ENCODE measurements around the gene STK32B. TPM values are rescaled to one million over a fixed set of nuclear protein-coding genes. Genes with fewer than 3 reads are reported as not detected.
A peak's percentile ranks its signal among the peaks of the same experiment; 100 is the strongest.

STK32B gene
- total and polyA plus RNA-seq, 12 donors, result 0.16 to 6.8 (median 0.52) TPM

DNA sequence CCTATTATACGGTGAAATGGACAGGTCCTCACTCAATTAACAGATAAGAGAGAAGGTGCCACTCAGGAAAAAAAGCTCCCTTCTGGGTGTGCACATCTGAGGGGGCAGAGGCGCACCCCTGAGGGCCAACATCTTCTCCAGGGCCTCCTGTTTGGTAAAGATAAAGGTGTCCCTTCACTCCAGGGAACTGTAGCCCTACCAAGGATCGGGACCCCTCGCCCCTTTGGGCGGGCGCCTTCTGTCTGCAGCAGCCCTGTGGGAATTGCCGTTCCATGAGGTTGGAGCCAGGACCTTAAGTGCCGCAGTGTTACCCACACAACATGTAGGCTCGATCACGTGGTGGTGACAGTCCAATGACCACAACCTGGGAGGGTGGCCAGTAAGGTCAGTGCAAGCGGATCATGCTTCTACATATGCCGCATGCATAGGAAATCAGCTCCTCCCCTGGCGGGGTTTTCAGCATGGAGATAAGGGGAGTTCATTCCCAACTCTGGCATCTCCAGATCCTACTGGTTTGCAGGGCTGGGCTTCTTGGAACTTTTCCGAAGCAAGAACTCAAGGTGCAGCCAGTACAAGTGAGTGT, 403.8 kb downstream of the STK32B start:
- Histone ChIP-seq H3K27me3 (no peaks in the 10 kb centered on the region), H3K4me3 (no peak overlapping the region), H3K9me3 (replicated peaks in 1 of 3) (no peaks in the 10 kb centered on the region), H3K36me3 (replicated peaks in 1 of 2) (no peaks in the 10 kb centered on the region), H3K4me1 (replicated peaks in 1 of 2) (no peaks in the 10 kb centered on the region), H3K27ac (no peak overlapping the region)
- WGBS, 4 donors, result 89 to 95% (median 90%) methylated on average over 9 to 14 of the region's 14 CpGs
- TF ChIP-seq, protein P1, sequence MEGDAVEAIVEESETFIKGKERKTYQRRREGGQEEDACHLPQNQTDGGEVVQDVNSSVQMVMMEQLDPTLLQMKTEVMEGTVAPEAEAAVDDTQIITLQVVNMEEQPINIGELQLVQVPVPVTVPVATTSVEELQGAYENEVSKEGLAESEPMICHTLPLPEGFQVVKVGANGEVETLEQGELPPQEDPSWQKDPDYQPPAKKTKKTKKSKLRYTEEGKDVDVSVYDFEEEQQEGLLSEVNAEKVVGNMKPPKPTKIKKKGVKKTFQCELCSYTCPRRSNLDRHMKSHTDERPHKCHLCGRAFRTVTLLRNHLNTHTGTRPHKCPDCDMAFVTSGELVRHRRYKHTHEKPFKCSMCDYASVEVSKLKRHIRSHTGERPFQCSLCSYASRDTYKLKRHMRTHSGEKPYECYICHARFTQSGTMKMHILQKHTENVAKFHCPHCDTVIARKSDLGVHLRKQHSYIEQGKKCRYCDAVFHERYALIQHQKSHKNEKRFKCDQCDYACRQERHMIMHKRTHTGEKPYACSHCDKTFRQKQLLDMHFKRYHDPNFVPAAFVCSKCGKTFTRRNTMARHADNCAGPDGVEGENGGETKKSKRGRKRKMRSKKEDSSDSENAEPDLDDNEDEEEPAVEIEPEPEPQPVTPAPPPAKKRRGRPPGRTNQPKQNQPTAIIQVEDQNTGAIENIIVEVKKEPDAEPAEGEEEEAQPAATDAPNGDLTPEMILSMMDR (IDR thresholded peaks at IDR 0.05), result no peak
- no peak for TF ChIP-seq POLR2A (IDR thresholded peaks at IDR 0.05)
- intact Hi-C loops (cut with DNase I), result no loop called here
- no peak for DNase-seq

DNA sequence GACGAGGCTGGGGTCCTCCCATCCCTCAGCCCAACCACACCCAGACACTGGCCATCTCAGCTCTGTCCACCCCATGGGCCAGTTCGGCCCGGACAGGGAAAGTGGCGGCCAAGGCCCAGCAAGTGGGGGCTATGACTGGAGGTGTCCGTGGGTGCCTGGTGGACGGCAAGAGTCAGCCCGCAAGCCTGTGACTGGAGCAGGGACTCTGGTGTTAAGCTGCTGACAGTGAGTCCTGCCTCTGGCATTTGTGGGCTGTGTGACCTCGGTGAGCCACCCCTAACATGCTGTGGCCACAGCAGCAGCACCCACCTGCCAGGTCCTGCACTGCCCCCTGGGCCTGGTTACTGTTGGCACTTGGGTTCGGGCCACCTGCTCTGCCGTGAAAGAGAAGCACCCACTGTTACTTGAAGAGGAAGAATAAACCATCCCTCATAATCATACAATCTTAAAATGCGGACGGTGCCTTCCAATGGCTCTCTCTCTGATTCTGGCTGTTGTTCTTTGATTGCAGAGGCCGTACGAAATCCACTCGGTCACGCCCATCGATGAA, 405.1 kb downstream of the STK32B start:
- intact Hi-C loops (cut with DNase I), result no loop called here

DNA sequence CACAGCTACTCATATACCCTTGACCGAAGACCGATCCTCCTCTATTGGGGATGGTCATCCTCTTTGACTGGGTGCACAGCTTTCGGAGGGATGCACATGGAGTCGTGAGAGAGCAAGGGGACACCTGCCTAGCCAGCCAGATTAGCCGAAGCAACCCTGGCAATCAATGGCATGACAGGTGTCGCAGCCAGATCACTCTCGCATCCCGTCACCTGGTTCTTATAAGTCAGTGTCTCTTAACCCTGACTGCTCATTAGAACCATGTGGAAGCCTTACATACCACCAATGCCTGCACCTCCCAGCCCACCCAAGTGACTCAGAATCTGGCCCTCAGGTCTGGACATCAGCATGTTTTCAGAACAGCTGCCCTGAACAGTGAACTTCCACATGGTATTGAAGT, 407.4 kb downstream of the STK32B start:
- no peaks in the 10 kb centered on the region for H3K9me3 ChIP-seq (replicated peaks in 1 of 3)
- TF ChIP-seq, protein P1 (IDR thresholded peaks at IDR 0.05), result no peak
- no peak for TF ChIP-seq POLR2A (IDR thresholded peaks at IDR 0.05)
- no peak overlapping the region for H3K4me3 ChIP-seq
- H3K36me3 ChIP-seq (replicated peaks in 1 of 2), result no peaks in the 10 kb centered on the region
- intact Hi-C loops (cut with DNase I), result no loop called here
- H3K4me1 ChIP-seq (replicated peaks in 1 of 2), result no peaks in the 10 kb centered on the region
- H3K27ac ChIP-seq, result no peak overlapping the region
- 91 to 100% (median 95%) methylated on average over 5 to 8 of the region's 8 CpGs for WGBS, 4 donors
- no peak for DNase-seq
- H3K27me3 ChIP-seq, result no peaks in the 10 kb centered on the region

More for the DNA sequence above, 405.1 kb downstream of the STK32B start:
- no peaks in the 10 kb centered on the region for H3K9me3 ChIP-seq (replicated peaks in 1 of 3)
- no peak overlapping the region for H3K4me3 ChIP-seq
- DNase-seq, result no peak
- TF ChIP-seq POLR2A (IDR thresholded peaks at IDR 0.05), result no peak
- TF ChIP-seq, protein P1 (IDR thresholded peaks at IDR 0.05), result no peak
- no peak overlapping the region for H3K27ac ChIP-seq
- WGBS, 4 donors, result 90 to 95% (median 94%) methylated on average over 16 to 17 of the region's 17 CpGs
- H3K4me1 ChIP-seq (replicated peaks in 1 of 2), result no peaks in the 10 kb centered on the region
- no peaks in the 10 kb centered on the region for H3K27me3 ChIP-seq
- no peaks in the 10 kb centered on the region for H3K36me3 ChIP-seq (replicated peaks in 1 of 2)

DNA sequence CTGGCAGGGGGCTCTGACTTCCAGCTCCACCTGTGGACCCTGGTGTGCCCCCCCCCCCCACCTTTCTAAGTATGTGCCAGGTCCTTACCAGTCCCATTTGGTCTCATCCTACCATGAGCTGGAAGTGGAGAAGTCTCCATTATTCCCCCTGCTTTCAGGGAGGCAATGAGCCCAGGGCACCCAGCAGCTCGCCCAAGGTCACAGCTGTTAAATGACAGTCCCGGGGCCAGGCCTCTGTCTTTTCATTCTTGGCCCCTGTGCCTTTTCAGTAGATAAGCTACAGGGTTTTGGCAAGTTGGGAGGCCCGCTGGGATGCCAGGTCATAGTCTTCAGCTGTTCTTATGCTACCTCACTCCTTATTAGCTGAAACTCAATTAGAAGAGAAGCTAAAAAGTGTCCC, 408.0 kb downstream of the STK32B start:
- no peak overlapping the region for H3K27ac ChIP-seq
- no peaks in the 10 kb centered on the region for H3K36me3 ChIP-seq (replicated peaks in 1 of 2)
- peak in 2 of 7 donors; percentile 32 to 50 for DNase-seq
- H3K4me1 ChIP-seq (replicated peaks in 1 of 2), result no peaks in the 10 kb centered on the region
- no peaks in the 10 kb centered on the region for H3K27me3 ChIP-seq
- H3K4me3 ChIP-seq, result no peak overlapping the region
- no peak for TF ChIP-seq POLR2A (IDR thresholded peaks at IDR 0.05)
- H3K9me3 ChIP-seq (replicated peaks in 1 of 3), result no peaks in the 10 kb centered on the region
- WGBS, 4 donors, result 48 to 53% (median 52%) methylated on average over 3 of the region's 3 CpGs; no CpG with 5 or more reads in 1 of the 4 donors
- intact Hi-C loops (cut with DNase I), result no loop called here
